ENCODE results near the gene F7.

F7 gene

DNA sequence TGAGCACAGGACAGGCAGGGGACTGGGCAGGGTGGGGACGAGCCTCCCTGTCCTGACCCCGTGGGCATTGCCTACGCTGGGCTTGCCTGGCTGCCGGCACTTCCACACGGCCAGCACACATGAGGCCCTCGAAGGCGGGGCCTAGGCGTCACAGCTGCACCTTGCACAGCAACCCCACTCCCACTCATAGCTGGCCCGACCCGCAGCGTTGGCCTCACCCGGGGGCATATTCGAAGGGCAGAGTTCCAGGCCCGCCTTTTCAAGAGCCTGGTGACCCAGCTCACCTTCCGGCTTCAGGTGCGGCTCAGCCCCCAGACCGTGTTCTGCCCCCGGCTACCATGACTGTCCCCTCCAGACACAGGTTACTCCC lies 36.0 kb downstream of the F7 start:
- DNase-seq = no peak

DNA sequence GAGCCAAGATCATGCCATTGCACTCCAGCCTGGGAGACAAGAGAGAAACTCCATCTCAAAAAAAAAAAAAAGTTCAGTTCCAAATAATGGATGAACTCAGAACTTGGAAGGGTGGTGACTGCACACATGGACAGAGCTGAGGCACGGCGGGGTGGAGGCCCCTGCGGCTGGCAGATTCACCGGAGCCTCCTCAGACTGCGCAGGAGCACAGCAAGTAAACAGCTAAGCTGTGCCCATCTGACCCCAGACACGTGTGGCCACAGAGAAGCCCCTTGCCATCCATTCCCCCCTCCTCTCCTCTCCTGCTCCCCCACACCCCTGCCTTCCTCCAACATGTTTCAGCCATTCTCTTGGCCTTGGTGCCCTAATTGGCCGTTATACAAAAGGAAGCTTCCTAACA lies 37.3 kb downstream of the F7 start:
- DNase-seq = no peak

DNA sequence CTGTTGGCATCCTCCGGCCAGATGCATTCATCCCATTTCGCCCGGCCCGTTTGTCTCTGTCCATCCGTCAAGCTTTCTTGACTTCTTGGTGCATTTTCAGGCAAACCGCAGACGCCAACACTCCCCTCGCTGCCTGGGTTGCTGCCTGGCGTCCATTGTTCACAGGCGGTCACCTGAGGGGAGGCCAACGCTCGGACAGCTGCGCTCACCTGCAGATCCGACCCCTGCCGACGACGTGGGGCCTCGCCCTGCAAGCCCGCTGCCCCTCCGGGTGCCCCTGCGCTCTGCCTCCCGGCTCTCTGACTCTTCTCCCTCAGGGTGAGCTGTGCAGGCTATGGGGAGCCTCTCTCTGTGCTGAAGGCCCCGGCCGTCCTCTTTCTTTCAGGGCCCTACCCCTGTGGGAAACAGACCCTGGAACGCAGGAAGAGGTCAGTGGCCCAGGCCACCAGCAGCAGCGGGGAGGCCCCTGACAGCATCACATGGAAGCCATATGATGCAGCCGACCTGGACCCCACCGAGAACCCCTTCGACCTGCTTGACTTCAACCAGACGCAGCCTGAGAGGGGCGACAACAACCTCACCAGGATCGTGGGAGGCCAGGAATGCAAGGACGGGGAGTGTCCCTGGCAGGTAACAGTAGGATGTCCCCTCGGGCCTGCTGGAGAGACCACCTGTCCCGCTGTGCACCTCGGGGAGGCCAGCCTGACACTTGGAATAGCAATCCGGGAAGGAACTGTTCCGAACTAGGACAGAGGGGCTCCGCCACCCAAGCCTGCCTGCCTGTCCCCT lies 38.1 kb downstream of the F7 start:
- DNase-seq = no peak

DNA sequence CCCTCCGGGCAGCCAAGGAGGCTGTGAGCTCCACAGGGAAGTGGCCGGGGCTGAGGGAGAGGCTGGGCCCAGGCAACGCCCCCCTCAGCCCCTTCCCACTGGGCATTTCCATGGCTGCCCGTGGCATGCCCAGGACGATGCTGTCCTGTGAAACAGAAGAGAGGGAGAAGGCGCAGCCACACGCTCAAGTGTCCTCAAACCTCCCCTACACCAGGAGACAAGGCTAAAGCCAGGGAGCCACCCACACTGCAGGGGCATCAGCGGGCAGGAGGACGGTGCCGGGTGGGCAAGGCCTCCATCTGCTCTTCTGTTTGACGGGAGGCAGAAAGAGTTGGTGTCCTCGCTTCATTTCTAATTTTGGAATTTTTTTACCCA lies 38.7 kb downstream of the F7 start:
- no peak for DNase-seq

DNA sequence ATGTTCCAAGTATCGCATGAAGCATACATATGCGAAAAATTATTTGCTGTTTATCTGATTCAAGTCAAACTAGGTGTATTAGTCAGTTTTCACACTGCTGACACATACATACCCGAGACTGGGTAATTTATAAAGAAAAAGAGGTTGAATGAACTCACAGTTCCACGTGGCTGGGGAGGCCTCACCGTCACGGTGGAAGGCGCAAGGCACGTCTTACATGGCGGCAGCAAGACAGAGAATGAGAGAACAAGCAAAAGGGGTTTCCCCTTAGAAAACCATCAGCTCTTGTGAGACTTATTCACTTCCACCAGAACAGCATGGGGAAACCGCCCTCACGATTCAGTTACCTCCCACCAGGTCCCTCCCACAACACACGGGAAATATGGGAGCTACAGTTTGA lies 39.9 kb downstream of the F7 start:
- DNase-seq = no peak

DNA sequence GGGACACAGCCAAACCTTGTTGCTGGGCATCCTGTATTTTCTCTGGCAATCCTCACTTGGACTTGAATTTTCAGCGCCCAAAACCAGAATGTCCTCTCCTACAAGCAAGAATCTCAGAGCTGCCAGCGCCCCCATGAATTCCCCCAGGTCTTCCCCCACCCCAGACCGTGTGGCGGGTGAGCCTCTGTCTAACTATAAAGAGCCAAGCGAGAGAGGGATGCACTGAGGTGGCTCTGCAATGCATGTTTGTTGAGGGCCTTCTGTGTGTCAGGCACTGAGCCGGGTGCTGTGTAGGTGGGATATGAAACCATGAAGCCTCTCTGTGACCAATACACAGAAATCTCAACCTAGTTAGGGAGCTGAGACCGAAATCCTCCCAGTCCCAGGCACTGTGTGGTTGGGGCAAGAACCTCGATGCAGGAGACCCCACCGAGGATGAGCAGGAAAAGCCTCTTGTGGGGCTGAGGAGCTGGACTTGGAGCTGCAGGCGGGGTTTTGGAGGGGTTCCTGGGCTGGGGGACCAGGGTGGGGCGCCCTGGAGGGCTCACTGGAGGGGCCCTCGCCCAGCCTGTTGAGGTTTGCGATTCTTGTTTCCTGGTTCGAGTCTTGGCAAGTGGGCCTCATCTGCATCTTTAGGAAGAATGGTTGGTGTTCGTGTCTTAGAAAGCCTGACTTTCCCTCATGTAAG lies 40.5 kb downstream of the F7 start:
- DNase-seq = no peak

DNA sequence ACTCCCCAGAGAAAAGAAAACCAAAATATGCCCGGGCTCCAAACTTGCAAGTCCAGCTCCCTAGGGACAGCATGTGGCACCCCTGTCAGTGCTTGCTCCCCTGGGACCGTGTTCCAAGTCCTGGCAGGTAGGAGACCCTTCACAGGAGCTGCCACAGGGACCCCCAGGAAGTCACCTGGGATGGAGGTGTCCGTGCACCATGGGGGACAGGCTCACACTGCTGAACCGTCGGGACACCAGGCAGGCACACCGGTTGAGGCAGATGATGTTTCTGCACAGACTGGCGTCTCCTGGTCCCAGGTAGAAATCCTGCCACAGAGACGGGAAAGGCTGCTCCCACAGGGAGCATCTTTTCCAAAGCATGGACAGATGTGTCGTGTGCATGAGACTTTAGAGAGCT lies 41.2 kb downstream of the F7 start:
- no peak for DNase-seq

DNA sequence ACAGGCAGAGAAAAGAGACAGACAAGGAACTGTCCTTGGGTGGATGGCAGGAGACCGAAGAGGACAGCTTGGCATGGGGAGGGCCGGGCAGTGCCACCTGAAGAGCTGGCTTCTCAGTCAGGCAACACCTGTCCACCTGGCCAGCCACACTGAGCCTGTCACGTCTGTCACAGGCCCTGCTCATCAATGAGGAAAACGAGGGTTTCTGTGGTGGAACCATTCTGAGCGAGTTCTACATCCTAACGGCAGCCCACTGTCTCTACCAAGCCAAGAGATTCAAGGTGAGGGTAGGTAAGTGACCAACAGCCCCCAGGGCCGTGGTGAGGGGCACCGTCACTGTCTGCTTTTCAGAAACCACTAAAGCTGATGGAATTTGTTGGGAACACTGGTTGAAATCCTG lies 41.6 kb downstream of the F7 start:
- DNase-seq = no peak

DNA sequence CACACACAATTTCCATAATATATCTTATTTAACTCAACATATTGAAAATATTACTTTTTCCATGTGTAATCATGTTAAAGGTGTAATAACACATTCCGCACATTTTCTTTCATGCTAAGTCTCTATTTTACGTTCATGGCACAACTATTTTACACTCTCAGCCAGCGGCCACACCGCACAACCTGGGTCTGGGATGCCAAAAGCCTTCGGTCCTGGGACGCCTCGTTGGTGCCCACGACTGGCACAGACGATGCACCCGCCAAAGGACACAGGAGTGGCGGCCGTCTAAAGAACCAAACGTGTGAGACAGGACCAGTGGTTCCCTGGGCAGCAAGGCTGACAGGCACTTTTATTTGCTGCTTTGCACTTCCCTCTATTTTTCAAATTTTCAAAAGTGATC lies 42.8 kb downstream of the F7 start:
- DNase-seq = no peak

DNA sequence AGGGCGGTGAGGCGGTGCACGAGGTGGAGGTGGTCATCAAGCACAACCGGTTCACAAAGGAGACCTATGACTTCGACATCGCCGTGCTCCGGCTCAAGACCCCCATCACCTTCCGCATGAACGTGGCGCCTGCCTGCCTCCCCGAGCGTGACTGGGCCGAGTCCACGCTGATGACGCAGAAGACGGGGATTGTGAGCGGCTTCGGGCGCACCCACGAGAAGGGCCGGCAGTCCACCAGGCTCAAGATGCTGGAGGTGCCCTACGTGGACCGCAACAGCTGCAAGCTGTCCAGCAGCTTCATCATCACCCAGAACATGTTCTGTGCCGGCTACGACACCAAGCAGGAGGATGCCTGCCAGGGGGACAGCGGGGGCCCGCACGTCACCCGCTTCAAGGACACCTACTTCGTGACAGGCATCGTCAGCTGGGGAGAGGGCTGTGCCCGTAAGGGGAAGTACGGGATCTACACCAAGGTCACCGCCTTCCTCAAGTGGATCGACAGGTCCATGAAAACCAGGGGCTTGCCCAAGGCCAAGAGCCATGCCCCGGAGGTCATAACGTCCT lies 43.4 kb downstream of the F7 start:
- DNase-seq = no peak

DNA sequence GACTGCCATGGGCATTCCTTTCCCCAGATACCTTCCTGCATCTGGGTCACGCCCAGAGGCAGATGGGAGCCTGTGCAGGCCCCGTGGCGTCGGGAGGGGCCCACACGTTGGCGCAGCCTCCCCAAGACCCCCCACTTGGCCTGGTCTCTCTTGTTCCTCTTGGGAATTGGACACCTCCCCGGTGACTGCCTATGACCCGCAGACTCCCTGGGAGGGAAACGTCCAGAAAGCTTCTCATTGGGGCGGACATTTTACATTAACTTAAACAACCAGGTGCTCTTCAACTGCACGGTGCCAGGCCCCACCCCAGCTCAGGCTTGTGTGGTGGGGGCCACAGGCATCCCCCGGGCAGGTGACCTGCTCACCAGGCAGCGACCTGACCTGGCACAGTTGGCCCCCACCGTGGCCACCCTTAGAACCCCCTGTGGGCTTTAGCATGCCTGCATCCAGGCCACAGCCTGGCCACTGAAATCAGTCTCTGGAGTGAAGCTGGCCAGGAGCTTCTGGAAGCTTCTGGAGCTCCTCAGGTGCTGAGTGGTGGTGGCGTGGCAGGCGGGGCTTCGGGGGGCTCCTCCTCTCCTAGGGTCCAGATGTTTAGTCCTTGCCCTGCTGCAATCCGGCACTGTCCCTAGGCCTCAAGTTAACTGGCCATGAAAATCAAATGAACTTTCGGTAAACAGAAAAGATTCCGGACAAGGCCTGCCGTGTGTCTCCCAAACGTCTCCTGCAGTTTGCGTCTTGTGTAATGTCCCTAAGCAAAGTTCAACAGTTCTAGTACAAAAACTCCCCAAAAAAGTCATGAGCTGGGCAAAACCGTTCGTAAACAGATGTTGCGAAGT lies 44.3 kb downstream of the F7 start:
- DNase-seq = no peak

DNA sequence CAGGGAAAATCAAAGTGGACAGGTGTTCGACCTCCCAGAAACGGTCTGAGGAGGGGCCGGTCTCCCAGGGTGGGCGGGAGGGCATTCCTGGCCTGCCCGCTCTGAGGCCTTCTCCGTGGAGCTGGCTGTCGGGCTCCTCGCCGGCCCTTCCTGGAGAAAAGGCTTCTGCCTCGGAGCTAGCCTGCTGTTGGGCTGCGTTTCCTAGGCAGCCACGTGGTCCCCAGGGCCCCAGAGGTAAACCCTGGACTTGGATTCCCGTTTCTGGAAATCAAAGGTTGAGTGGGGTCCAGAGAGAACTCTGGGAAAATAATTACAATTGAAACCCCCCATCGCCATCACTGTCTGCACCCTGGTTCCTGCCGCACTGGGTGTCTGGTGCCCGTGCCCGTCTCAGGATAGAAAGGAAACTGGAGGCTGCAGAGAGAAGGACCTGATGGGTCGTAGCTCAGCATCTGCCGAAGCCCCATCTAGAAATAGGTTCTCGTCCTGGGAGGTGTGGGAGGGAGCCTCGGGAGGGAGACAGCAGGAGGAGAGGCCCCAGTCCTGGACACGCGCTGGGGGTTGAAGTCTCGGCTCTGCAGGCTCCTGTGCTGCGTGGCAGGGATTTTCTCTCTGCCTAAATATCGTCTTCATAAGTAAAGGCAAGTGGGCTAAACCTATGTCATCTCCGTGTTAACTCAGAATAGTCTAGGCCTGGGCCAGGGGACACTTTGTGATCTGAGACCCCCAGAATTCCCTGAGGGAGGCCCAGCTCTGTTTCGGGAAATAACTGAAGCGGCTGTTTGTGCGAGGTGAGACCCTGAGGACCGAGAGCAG lies 45.2 kb downstream of the F7 start:
- DNase-seq = no peak

DNA sequence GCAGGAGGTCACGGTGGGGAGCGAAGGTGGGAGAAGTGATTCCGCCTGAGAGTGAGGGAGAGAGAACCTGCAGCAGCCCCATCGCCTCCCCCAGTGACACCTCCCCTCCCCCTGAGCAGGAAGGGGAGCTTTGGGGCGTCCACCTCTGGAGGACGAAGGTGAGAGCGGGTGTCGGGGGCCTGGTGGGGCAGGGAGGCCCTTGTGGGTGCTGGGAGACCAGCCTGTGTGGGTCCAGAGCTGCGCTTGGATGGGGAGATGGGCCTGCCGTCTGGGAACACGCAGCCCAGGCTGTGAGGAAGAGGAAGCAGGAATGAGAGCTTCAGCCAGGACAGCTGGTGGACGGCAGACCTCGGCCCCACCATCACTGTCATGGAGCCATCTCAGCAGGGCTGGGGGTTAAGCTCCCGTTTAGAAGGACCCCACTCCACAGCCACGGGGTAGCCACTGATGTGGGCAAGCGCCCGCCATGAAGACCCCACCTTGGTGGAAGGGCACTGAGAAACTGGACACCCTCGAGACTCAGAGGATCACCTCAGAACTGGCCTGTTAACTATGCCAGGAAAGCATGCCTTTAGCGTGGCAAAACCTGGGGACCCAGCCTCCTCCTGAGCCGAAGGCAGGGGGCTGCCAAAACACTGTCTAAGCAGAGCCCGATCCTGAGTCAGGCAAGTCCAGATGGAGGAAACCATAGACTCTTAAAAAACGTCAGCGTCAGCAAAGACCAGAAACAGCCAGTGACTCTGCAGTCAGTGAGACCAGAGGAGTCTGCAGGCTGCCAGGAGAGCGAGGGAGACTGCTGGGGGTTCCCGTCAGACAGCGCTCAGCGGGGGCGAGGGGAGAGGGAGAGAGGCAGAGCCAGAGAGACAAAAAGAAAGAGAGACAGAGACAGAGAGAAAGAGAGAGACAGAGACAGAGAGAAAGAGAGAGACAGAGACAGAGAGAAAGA lies 46.4 kb downstream of the F7 start:
- no peak for DNase-seq

DNA sequence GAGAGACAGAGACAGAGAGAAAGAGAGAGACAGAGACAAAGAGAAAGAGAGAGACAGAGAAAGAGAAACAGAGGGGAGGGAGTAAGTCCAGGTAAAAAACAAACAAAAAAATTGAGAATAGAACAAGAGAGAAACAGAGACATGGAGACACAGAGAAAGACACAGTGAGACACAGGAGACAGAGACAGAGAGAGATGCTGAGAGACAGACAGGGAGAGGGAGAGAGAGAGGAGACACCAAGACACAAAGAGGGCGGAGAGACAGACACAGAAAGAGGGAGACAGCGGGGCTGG lies 47.0 kb downstream of the F7 start:
- DNase-seq = peak; percentile 35

DNA sequence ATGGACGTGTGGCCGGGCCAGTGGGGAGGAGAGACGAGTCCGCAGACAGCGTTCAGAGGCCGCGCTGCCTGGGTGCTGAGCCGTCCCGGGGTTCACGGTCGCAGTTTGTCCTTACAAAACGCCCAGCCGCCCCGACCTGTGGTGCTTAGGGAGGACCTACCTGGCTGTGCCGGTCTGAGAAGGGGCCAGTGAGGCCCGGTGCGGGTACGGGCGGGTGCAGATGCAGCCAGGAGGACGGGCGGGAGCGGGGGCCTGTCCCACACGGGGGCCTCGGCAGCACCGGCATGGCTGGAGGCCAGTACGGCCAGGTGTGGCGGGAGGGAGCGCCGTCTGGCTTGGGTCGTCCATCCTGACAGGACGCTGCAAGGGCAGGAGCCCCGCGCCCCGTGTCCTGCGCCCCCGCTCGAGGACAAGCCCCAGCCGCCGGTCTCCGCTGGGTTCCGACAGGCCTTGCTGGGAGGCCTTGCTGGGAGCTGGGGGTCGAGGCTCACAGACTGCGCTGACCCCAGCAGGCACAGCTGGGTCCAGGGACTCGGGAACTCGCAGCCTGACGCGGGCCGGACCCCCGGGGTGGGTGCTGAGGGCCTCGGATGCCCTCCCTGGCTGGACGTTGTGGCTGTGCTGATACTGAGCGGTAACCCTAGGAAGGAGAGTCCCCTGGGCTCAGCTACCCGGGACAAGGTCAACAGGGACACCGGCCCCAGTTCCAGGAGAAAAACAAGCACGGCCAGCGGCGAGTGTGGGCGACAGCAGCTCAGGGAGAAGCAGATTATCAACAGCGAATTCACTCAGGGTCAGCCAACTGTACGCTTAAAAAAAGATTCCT lies 47.6 kb downstream of the F7 start:
- no peak for DNase-seq

DNA sequence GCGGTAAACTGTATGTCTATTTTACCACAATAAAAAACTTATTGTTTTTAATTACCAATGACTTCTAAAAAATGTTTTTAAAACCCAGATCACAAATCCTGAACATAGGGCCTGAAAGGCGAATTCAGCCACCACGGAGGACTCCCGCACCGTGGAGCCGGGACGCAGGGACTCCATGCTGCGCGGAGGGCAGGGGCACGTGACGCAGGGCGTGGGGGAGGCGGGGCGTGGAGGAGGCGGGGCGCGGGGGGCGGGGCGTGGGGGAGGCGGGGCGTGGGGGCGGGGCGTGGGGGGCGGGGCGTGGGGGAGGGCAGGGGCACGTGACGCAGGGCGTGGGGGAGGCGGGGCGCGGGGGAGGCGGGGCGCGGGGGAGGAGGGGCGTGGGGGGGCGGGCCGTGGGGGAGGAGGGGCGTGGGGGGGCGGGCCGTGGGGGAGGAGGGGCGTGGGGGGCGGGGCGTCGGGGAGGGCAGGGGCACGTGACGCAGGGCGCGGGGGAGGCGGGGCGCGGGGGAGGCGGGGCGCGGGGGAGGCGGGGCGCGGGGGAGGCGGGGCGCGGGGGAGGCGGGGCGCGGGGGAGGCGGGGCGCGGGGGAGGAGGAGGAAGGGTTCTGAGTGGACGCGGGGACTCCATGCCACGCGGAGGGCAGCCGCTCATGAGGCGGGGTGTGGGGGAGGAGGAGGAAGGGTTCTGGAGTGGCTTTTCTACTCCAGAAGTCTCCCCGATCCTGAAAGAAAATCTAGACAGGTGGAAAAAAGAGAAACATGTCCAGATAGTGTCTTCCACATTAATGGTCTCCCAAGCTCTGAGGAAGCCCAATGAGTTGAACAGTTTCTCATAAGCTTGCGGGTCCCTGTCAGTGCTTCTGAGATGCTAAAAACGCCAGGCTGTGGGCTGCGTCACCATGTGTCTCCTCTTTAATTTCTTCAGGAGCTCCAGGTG lies 48.5 kb downstream of the F7 start:
- DNase-seq = peak; percentile 61

DNA sequence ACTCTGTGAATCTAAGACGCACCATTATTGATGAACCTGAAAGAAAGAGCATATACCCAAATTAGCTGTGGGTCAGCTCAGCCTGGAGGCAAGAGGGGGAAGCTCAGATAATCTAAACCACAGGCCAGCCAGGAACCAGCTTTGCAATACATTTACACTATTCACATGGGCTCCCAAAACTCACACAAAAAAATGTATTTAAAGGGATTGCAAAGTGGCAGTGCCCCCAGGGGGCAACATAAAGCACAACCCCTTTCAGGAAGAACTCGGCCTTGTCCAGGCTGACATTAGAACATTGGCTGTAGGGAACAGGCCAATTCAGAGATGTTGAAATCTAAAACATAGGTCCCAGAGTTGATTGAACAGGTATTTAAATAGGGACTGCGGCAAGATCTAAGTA lies 49.6 kb downstream of the F7 start:
- no peak for DNase-seq

DNA sequence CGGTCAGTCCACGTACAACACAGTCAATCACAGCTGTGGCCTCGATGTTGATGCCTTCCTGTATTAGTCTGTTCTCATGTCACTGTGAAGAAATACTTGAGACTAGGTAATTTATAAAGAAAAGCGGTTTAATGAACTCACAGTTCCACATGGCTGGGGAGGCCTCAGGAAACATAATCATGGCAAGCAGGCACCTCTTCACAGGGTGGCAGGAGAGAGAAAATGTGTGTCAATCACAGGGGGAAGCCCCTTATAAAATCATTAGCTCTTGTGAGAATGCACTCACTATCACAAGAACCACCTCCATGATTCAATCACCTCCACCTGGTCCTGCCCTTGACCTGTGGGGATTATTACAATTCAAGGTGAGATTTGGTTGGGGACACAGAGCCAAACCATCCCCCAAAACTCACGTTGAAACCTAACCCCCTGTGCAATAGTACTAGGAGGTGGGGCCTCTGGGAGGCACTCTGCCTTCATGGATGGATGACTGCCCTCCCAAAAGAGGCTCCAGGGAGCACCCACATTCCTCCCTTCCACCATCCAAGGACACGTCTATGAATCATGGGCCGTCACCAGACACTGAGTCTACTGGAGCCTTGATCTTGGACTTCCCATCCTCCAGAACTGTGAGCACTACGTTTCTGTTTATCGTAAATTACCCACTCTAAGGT lies 50.5 kb downstream of the F7 start:
- DNase-seq = no peak
